Spleen (tissue), 7 donors: ENCODE results near the gene CAMTA1.

ENCODE experiments used
- POLR2A ChIP-seq, 3 donors: fragments of 450-650 bp; IDR thresholded peaks; one replicate each; pipeline ENCODE4 v1.5.1; 2017; ENCODE audit warnings: antibody characterized with exemption in 3 of 3, mild to moderate bottlenecking in 1 of 3
- POLR2AphosphoS5 ChIP-seq, 3 donors: sonication (generic); formaldehyde crosslinking; IDR thresholded peaks; one replicate each; pipeline ENCODE4 v1.5.1; 2017; ENCODE audit warnings: antibody characterized with exemption in 3 of 3
- TF ChIP-seq, protein P1 (sequence below), 11 experiments: fragments of 200-600 bp in 7 of 11; fragments of 450-650 bp in 4 of 11; sonication (generic) in 4 of 11; IDR thresholded peaks in 8 of 11; conservative IDR thresholded peaks in 3 of 11; 1 replicate in 7 of 11; 2 replicates in 4 of 11; pipeline versions ENCODE4 v1.4.0 to v1.8.0; 2016 to 2021; ENCODE audit warnings: antibody characterized with exemption in 11 of 11, inconsistent platforms in 4 of 11, mild to moderate bottlenecking in 1 of 11
- donor health status: DM: no; HTN: no; CAD: no; lungs with moderate emphysema.
- donor health status: DM: no; HTN: no; CAD: no.
- donor health status: DM: no; HTN: no; CAD: no.

DNA sequence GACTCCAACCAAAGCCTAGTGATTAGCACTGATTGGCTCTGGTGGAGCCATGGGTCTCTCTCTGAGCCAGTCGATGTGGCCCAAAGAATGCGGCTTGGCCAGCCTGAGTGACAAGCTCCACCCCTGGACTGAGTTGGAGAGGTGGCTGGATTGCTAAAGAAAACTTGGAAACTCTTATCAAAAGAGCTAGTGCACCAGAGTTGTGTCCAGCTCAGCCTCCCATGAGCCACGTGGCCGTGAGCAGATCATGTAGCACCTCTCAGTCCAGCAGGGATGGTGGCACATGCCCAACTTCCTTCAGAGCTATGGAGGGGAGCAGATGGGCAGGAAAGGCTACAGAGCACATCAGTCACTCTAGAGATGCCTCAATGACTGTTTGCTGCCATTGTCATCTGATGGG is 843.0 kb downstream of the CAMTA1 start:
- TF ChIP-seq, protein P1, sequence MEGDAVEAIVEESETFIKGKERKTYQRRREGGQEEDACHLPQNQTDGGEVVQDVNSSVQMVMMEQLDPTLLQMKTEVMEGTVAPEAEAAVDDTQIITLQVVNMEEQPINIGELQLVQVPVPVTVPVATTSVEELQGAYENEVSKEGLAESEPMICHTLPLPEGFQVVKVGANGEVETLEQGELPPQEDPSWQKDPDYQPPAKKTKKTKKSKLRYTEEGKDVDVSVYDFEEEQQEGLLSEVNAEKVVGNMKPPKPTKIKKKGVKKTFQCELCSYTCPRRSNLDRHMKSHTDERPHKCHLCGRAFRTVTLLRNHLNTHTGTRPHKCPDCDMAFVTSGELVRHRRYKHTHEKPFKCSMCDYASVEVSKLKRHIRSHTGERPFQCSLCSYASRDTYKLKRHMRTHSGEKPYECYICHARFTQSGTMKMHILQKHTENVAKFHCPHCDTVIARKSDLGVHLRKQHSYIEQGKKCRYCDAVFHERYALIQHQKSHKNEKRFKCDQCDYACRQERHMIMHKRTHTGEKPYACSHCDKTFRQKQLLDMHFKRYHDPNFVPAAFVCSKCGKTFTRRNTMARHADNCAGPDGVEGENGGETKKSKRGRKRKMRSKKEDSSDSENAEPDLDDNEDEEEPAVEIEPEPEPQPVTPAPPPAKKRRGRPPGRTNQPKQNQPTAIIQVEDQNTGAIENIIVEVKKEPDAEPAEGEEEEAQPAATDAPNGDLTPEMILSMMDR (IDR thresholded peaks at IDR 0.05 in 8 of 11, conservative IDR thresholded peaks at IDR 0.05 in 3 of 11) = no peak
- no peak for TF ChIP-seq POLR2AphosphoS5 (IDR thresholded peaks at IDR 0.05)
- no peak for TF ChIP-seq POLR2A (IDR thresholded peaks at IDR 0.05)
